Trophoblast cell (in vitro differentiated cells and primary cell): ENCODE measurements around the gene HEY2.
A peak's percentile ranks its signal among the peaks of the same experiment; 100 is the strongest.

Source experiments
- DNase-seq, 2 donors: peaks; one replicate each; pipeline ENCODE4 v3.0.0-alpha.2; 2016
- H2AFZ ChIP-seq: 2 replicates; pipeline ENCODE4 v1.6.1; 2013; ENCODE audit warnings: low read length, moderate library complexity, mild to moderate bottlenecking; ENCODE audit not compliant: insufficient read depth, poor library complexity
- H2AK5ac ChIP-seq: 2 replicates; pipeline ENCODE4 v1.6.1; 2013; ENCODE audit warnings: mild to moderate bottlenecking, low read length
- H2BK120ac ChIP-seq: 2 replicates; pipeline ENCODE4 v1.6.1; 2013; ENCODE audit warnings: low read length, mild to moderate bottlenecking, moderate library complexity; ENCODE audit not compliant: insufficient read depth, poor library complexity
- H2BK12ac ChIP-seq: 2 replicates; pipeline ENCODE4 v1.6.1; 2013; ENCODE audit warnings: mild to moderate bottlenecking, low read length, moderate library complexity
- H2BK5ac ChIP-seq: 2 replicates; pipeline ENCODE4 v1.6.1; 2013; ENCODE audit warnings: low read length, low read depth, moderate library complexity, mild to moderate bottlenecking; ENCODE audit not compliant: poor library complexity
- H3K14ac ChIP-seq: 2 replicates; pipeline ENCODE4 v1.6.1; 2013; ENCODE audit warnings: mild to moderate bottlenecking, low read length
- H3K18ac ChIP-seq: 2 replicates; pipeline ENCODE4 v1.6.1; 2013; ENCODE audit warnings: mild to moderate bottlenecking, low read length
- H3K23ac ChIP-seq: 2 replicates; pipeline ENCODE4 v1.6.1; 2013; ENCODE audit warnings: low read length
- H3K27ac ChIP-seq: 2 replicates; pipeline ENCODE4 v1.5.1; 2013; ENCODE audit warnings: low read depth, mild to moderate bottlenecking, inconsistent platforms, low read length, moderate library complexity
- H3K27me3 ChIP-seq: 2 replicates; pipeline ENCODE4 v1.6.1; 2013; ENCODE audit warnings: inconsistent platforms, mild to moderate bottlenecking, low read length, moderate library complexity; ENCODE audit not compliant: insufficient read depth
- H3K36me3 ChIP-seq, 2 experiments: 1 replicate in 1 of 2; 2 replicates in 1 of 2; pipeline ENCODE4 v1.6.1; 2013; ENCODE audit warnings: low read length in 2 of 2, mild to moderate bottlenecking in 2 of 2, moderate library complexity in 1 of 2; ENCODE audit not compliant: insufficient read depth in 2 of 2, control insufficient read depth in 1 of 2
- H3K4ac ChIP-seq: 2 replicates; pipeline ENCODE4 v1.6.1; 2013; ENCODE audit warnings: low read depth, mild to moderate bottlenecking, low read length, moderate library complexity
- H3K4me1 ChIP-seq, 2 experiments: 1 replicate in 1 of 2; 2 replicates in 1 of 2; pipeline ENCODE4 v1.6.1; 2013; ENCODE audit warnings: low read length in 2 of 2, mild to moderate bottlenecking in 2 of 2, moderate library complexity in 1 of 2; ENCODE audit not compliant: insufficient read depth in 2 of 2, control insufficient read depth in 1 of 2
- H3K4me2 ChIP-seq: 2 replicates; pipeline ENCODE4 v1.6.1; 2013; ENCODE audit warnings: inconsistent platforms, mild to moderate bottlenecking, low read length, moderate library complexity
- H3K4me3 ChIP-seq: 2 replicates; pipeline ENCODE4 v1.5.1; 2013; ENCODE audit warnings: mild to moderate bottlenecking, low read depth, low read length, inconsistent platforms
- H3K79me1 ChIP-seq: one replicate; pipeline ENCODE4 v1.6.1; 2013; ENCODE audit warnings: low read length
- H3K79me2 ChIP-seq: 2 replicates; pipeline ENCODE4 v1.6.1; 2013; ENCODE audit warnings: low read length, mild to moderate bottlenecking; ENCODE audit not compliant: control insufficient read depth, insufficient read depth, poor library complexity
- H3K9ac ChIP-seq: 2 replicates; pipeline ENCODE4 v1.6.1; 2013; ENCODE audit warnings: mild to moderate bottlenecking, low read length
- H3K9me3 ChIP-seq: 2 replicates; pipeline ENCODE4 v1.6.1; 2013; ENCODE audit warnings: low read depth, mild to moderate bottlenecking, control low read depth, inconsistent platforms, low read length; ENCODE audit not compliant: insufficient read depth
- H4K12ac ChIP-seq: 2 replicates; pipeline ENCODE4 v1.6.1; 2013; ENCODE audit warnings: low read depth, mild to moderate bottlenecking, low read length, moderate library complexity
- H4K8ac ChIP-seq: 2 replicates; pipeline ENCODE4 v1.6.1; 2013; ENCODE audit warnings: low read depth, mild to moderate bottlenecking, low read length, moderate library complexity
- H4K91ac ChIP-seq: one replicate; pipeline ENCODE4 v1.6.1; 2013; ENCODE audit warnings: low read depth, mild to moderate bottlenecking, low read length, moderate library complexity
- WGBS: extraction: QIAGEN DNeasy Blood & Tissue Kit; methylation state at CpG from one replicate; pipeline ENCODE4 v1.1.7; 2013; ENCODE audit warnings: missing lambda C conversion rate; ENCODE audit not compliant: insufficient read length, insufficient coverage; ENCODE audit errors: extremely low coverage; 5-methylcytosine and 5-hydroxymethylcytosine counted together

HEY2 gene

DNA sequence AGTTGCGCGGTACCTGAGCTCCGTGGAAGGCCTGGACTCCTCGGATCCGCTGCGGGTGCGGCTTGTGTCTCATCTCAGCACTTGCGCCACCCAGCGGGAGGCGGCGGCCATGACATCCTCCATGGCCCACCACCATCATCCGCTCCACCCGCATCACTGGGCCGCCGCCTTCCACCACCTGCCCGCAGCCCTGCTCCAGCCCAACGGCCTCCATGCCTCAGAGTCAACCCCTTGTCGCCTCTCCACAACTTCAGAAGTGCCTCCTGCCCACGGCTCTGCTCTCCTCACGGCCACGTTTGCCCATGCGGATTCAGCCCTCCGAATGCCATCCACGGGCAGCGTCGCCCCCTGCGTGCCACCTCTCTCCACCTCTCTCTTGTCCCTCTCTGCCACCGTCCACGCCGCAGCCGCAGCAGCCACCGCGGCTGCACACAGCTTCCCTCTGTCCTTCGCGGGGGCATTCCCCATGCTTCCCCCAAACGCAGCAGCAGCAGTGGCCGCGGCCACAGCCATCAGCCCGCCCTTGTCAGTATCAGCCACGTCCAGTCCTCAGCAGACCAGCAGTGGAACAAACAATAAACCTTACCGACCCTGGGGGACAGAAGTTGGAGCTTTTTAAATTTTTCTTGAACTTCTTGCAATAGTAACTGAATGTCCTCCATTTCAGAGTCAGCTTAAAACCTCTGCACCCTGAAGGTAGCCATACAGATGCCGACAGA lies 9.9 kb downstream of the HEY2 start:
- H2AK5ac ChIP-seq: no peak overlapping the region
- H3K4me3 ChIP-seq: no peak overlapping the region
- H3K9ac ChIP-seq: no peak overlapping the region
- H3K27ac ChIP-seq: no peak overlapping the region
- no peak overlapping the region for H4K12ac ChIP-seq
- H2BK12ac ChIP-seq: no peak overlapping the region
- no peak overlapping the region for H4K91ac ChIP-seq
- no peak overlapping the region for H3K23ac ChIP-seq
- no peak overlapping the region for H2BK120ac ChIP-seq
- no peaks in the 10 kb centered on the region for H3K9me3 ChIP-seq
- no peaks in the 10 kb centered on the region for H3K27me3 ChIP-seq
- peaks cover 0 to 2% of the 10 kb centered on the region in 2 experiments for H3K4me1 ChIP-seq
- H3K18ac ChIP-seq: no peak overlapping the region
- H3K36me3 ChIP-seq: peaks cover 17 to 25% of the 10 kb centered on the region in 2 experiments
- no peaks in the 10 kb centered on the region for H3K79me1 ChIP-seq
- no peak overlapping the region for H3K4me2 ChIP-seq
- no CpG with 5 or more reads among the region's 42 CpGs for WGBS
- peak; percentile 85 to 90 for DNase-seq
- H3K14ac ChIP-seq: no peak overlapping the region
- no peak overlapping the region for H4K8ac ChIP-seq
- H2BK5ac ChIP-seq: no peak overlapping the region
- H3K79me2 ChIP-seq: no peaks in the 10 kb centered on the region
- H3K4ac ChIP-seq: no peak overlapping the region
- no peak overlapping the region for H2AFZ ChIP-seq

DNA sequence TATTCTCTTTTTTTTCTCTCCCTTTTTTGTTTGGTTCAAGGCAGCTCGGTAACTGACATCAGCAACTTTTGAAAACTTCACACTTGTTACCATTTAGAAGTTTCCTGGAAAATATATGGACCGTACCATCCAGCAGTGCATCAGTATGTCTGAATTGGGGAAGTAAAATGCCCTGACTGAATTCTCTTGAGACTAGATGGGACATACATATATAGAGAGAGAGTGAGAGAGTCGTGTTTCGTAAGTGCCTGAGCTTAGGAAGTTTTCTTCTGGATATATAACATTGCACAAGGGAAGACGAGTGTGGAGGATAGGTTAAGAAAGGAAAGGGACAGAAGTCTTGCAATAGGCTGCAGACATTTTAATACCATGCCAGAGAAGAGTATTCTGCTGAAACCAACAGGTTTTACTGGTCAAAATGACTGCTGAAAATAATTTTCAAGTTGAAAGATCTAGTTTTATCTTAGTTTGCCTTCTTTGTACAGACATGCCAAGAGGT lies 10.6 kb downstream of the HEY2 start:
- Histone ChIP-seq H3K36me3 (peaks cover 17 to 21% of the 10 kb centered on the region in 2 experiments), H3K4me3 (no peak overlapping the region), H2BK5ac (no peak overlapping the region)

DNA sequence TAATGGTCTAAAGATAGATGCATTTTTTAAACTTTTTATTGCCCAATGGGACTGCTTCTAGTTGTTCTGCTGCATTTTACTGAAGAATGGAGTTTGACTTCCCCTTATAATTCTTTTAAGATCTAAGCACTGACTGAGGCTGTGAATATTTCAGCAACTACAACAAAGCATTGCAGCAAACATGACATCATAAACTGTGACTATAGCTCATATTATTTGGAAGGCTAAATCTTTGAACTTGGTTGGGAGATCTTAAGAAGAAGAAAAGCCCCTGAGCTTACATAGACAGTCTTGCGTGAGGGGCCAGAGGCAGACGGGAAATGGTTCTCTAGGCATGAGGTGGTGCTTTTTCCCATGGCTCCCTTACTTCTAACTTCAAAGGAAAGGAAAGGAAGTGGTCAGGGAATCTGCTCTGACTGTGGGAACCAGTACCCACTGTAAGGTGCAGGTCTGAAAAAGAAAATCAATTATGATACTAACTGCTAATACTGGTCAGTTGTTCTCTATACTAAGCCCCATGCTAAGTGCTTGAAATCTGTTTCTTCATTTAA lies 14.8 kb downstream of the HEY2 start:
- Histone ChIP-seq H2AK5ac (no peak overlapping the region), H2BK12ac (no peak overlapping the region), H2BK5ac (no peak overlapping the region), H3K79me1 (no peaks in the 10 kb centered on the region), H2AFZ (no peak overlapping the region), H4K8ac (no peak overlapping the region), H3K79me2 (no peaks in the 10 kb centered on the region), H3K14ac (no peak overlapping the region), H3K36me3 (peaks cover 4 to 8% of the 10 kb centered on the region in 2 experiments), H3K27ac (no peak overlapping the region), H3K9ac (no peak overlapping the region), H3K4me2 (no peak overlapping the region), H2BK120ac (no peak overlapping the region), H3K4me1 (peaks cover 0 to 2% of the 10 kb centered on the region in 2 experiments), H3K4me3 (no peak overlapping the region), H3K4ac (no peak overlapping the region), H3K27me3 (no peaks in the 10 kb centered on the region), H3K23ac (no peak overlapping the region), H4K91ac (no peak overlapping the region), H4K12ac (no peak overlapping the region), H3K9me3 (no peaks in the 10 kb centered on the region), H3K18ac (no peak overlapping the region)
- no CpG with 5 or more reads among the region's 2 CpGs for WGBS
- DNase-seq: peak in 1 of 2 donors; percentile 50

More for the DNA sequence above, 10.6 kb downstream of the HEY2 start:
- no peak overlapping the region for H3K4ac ChIP-seq
- no peak overlapping the region for H2BK12ac ChIP-seq
- H3K79me2 ChIP-seq: no peaks in the 10 kb centered on the region
- peaks cover 0 to 2% of the 10 kb centered on the region in 2 experiments for H3K4me1 ChIP-seq
- no peak overlapping the region for H2AK5ac ChIP-seq
- WGBS: no CpG with 5 or more reads among the region's 5 CpGs
- DNase-seq: no peak
- no peak overlapping the region for H3K27ac ChIP-seq
- no peak overlapping the region for H2BK120ac ChIP-seq
- no peak overlapping the region for H3K9ac ChIP-seq
- no peak overlapping the region for H3K23ac ChIP-seq
- H3K18ac ChIP-seq: no peak overlapping the region
- H4K8ac ChIP-seq: no peak overlapping the region
- no peak overlapping the region for H2AFZ ChIP-seq
- no peaks in the 10 kb centered on the region for H3K27me3 ChIP-seq
- H4K91ac ChIP-seq: no peak overlapping the region
- no peaks in the 10 kb centered on the region for H3K79me1 ChIP-seq
- no peak overlapping the region for H3K4me2 ChIP-seq
- no peak overlapping the region for H3K14ac ChIP-seq
- H4K12ac ChIP-seq: no peak overlapping the region
- H3K9me3 ChIP-seq: no peaks in the 10 kb centered on the region

DNA sequence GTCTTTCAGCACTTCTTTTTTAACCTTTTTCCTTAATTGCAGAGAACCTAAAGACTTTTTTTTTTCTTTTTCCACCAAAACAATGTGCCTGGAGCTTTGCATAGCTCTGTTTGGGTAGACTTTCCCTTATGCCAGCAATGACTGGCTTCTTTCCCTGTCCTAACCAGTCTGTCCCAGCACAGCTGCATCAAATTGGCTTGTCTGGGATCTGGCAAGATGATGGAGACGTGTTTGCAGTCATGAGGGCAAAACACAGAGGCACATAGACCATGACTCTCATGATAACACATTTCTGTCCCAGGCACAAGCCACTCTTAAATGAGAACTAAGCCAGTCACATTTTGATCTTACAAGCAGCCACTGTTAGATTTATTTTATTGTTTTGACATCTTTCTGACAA lies 16.5 kb downstream of the HEY2 start:
- Histone ChIP-seq H4K8ac (no peak overlapping the region), H3K4me2 (no peak overlapping the region), H3K36me3 (no peaks in the 10 kb centered on the region), H2AFZ (no peak overlapping the region), H2BK5ac (no peak overlapping the region), H3K4me1 (peaks cover 0 to 2% of the 10 kb centered on the region in 2 experiments), H3K79me2 (no peaks in the 10 kb centered on the region), H3K18ac (no peak overlapping the region), H3K27me3 (no peaks in the 10 kb centered on the region), H3K23ac (no peak overlapping the region), H3K9me3 (no peaks in the 10 kb centered on the region), H3K4me3 (no peak overlapping the region), H3K4ac (no peak overlapping the region), H3K27ac (no peak overlapping the region), H2BK12ac (no peak overlapping the region), H2BK120ac (no peak overlapping the region), H4K12ac (no peak overlapping the region), H2AK5ac (no peak overlapping the region), H4K91ac (no peak overlapping the region), H3K79me1 (no peaks in the 10 kb centered on the region), H3K14ac (no peak overlapping the region), H3K9ac (no peak overlapping the region)
- DNase-seq: no peak
- WGBS: no CpG with 5 or more reads among the region's 1 CpG
